Measurements from ENCODE around the gene OBP2B. TPM values are rescaled to one million over a fixed set of nuclear protein-coding genes. Genes with fewer than 3 reads are reported as not detected.

Gene OBP2B
- total and polyA plus RNA-seq, 9 of the 15 experiments (the other 6 are each of a cell fraction or from before 2014, with no cell fraction given), result not detected

DNA sequence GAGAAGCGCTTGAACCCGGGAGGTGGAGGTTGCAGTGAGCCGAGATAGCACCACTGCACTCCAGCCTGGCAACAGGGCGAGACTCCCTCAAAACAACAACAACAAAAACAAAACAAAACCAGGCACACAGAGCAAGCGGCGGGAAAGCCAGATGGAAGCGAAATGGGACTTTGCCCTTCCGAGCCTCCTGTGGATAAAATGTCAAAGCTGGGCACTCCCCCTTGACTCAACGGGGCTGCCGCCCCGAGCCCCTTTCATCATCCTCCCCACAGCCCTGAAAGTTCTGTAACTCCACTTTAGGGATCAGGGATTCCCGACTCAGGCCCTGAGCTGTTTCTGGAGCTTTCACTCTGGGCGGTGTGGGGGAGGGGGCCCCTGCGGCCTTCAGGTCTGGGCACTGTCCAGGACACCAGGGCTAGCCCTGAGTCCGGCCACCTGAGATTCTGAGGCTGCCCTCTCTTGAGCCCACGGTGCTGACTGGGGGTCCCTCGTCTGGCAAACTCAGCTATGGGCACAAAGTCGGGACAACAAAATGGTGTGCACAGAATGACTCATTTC lies 30.6 kb upstream of the OBP2B start (continued):
- no peak for TF ChIP-seq NR4A1 (CRISPR knock-in tag; IDR thresholded peaks at IDR 0.05)
- no peak for TF ChIP-seq NR4A1 (tag; IDR thresholded peaks at IDR 0.05)
- peak; percentile 62; the same call in 1 of the 2 replicates for TF ChIP-seq HLTF (IDR thresholded peaks at IDR 0.05)
- TF ChIP-seq SMARCA5 (IDR thresholded peaks at IDR 0.05), result peak; percentile 26; the same call in 1 of the 2 replicates
- TF ChIP-seq ZNF586 (CRISPR knock-in tag; conservative IDR thresholded peaks at IDR 0.05), result no peak
- no peak for TF ChIP-seq DACH1 (IDR thresholded peaks at IDR 0.05; ENCODE audit: partially characterized antibody)
- TF ChIP-seq ADNP (tag; IDR thresholded peaks at IDR 0.05), result peak; percentile 58
- no peak for TF ChIP-seq RBM22 (IDR thresholded peaks at IDR 0.05; ENCODE audit: low read depth, low read length, poor library complexity, severe bottlenecking)
- no peak for TF ChIP-seq CC2D1A (IDR thresholded peaks at IDR 0.05)
- TF ChIP-seq GMEB1 (CRISPR knock-in tag; IDR thresholded peaks at IDR 0.05), result no peak
- TF ChIP-seq, protein P1, sequence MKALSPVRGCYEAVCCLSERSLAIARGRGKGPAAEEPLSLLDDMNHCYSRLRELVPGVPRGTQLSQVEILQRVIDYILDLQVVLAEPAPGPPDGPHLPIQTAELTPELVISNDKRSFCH (CRISPR knock-in tag; IDR thresholded peaks at IDR 0.05), result no peak
- TF ChIP-seq, protein P1 (tag; IDR thresholded peaks at IDR 0.05), result peak; percentile 1; the same call in 1 of the 2 replicates
- no peak for TF ChIP-seq TAL1 (IDR thresholded peaks at IDR 0.05)
- TF ChIP-seq ZNF785 (CRISPR knock-in tag; IDR thresholded peaks at IDR 0.05), result no peak
- no peak for TF ChIP-seq NKRF (IDR thresholded peaks at IDR 0.05; ENCODE audit: borderline replicate concordance)
- TF ChIP-seq MECOM (CRISPR knock-in tag; IDR thresholded peaks at IDR 0.05), result no peak
- TF ChIP-seq E2F3 (CRISPR knock-in tag; IDR thresholded peaks at IDR 0.05), result no peak
- no peak for TF ChIP-seq ZNF217 (CRISPR knock-in tag; IDR thresholded peaks at IDR 0.05)
- TF ChIP-seq, protein P2, sequence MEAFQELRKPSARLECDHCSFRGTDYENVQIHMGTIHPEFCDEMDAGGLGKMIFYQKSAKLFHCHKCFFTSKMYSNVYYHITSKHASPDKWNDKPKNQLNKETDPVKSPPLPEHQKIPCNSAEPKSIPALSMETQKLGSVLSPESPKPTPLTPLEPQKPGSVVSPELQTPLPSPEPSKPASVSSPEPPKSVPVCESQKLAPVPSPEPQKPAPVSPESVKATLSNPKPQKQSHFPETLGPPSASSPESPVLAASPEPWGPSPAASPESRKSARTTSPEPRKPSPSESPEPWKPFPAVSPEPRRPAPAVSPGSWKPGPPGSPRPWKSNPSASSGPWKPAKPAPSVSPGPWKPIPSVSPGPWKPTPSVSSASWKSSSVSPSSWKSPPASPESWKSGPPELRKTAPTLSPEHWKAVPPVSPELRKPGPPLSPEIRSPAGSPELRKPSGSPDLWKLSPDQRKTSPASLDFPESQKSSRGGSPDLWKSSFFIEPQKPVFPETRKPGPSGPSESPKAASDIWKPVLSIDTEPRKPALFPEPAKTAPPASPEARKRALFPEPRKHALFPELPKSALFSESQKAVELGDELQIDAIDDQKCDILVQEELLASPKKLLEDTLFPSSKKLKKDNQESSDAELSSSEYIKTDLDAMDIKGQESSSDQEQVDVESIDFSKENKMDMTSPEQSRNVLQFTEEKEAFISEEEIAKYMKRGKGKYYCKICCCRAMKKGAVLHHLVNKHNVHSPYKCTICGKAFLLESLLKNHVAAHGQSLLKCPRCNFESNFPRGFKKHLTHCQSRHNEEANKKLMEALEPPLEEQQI (IDR thresholded peaks at IDR 0.05), result 0 out of 2 replicates have a peak, but pooled peaks have one; percentile 5
- TF ChIP-seq ZNF24 (IDR thresholded peaks at IDR 0.05), result no peak
- TF ChIP-seq, protein P3, sequence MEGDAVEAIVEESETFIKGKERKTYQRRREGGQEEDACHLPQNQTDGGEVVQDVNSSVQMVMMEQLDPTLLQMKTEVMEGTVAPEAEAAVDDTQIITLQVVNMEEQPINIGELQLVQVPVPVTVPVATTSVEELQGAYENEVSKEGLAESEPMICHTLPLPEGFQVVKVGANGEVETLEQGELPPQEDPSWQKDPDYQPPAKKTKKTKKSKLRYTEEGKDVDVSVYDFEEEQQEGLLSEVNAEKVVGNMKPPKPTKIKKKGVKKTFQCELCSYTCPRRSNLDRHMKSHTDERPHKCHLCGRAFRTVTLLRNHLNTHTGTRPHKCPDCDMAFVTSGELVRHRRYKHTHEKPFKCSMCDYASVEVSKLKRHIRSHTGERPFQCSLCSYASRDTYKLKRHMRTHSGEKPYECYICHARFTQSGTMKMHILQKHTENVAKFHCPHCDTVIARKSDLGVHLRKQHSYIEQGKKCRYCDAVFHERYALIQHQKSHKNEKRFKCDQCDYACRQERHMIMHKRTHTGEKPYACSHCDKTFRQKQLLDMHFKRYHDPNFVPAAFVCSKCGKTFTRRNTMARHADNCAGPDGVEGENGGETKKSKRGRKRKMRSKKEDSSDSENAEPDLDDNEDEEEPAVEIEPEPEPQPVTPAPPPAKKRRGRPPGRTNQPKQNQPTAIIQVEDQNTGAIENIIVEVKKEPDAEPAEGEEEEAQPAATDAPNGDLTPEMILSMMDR (IDR thresholded peaks at IDR 0.05 in 2 of 3, conservative IDR thresholded peaks at IDR 0.05 in 1 of 3; ENCODE audit: insufficient read depth in 2 of 3, low read depth in 1 of 3, low read length in 3 of 3), result no peak
- 0 out of 2 replicates have a peak, but pooled peaks have one; percentile 1 for TF ChIP-seq CBFA2T3 (IDR thresholded peaks at IDR 0.05)

Measured in K562 (cell line).